Upper lobe of left lung (tissue), 4 donors: Measurements from ENCODE around the gene SMG1.

Source experiments
- CTCF ChIP-seq, 6 experiments: fragments of 450-650 bp in 4 of 6; fragments of 200-600 bp in 2 of 6; sonication (generic) in 2 of 6; IDR thresholded peaks; one replicate each; pipeline ENCODE4 v1.5.1; 2016 to 2019; ENCODE audit warnings: antibody characterized with exemption in 6 of 6
- POLR2A ChIP-seq, 4 donors: fragments of 450-650 bp; IDR thresholded peaks; one replicate each; pipeline ENCODE4 v1.5.1; 2016 to 2017; ENCODE audit warnings: antibody characterized with exemption in 4 of 4, mild to moderate bottlenecking in 2 of 4
- POLR2AphosphoS5 ChIP-seq, 2 donors: sonication (generic); formaldehyde crosslinking; IDR thresholded peaks; one replicate each; pipeline ENCODE4 v1.5.1; 2017; ENCODE audit warnings: antibody characterized with exemption in 2 of 2

DNA sequence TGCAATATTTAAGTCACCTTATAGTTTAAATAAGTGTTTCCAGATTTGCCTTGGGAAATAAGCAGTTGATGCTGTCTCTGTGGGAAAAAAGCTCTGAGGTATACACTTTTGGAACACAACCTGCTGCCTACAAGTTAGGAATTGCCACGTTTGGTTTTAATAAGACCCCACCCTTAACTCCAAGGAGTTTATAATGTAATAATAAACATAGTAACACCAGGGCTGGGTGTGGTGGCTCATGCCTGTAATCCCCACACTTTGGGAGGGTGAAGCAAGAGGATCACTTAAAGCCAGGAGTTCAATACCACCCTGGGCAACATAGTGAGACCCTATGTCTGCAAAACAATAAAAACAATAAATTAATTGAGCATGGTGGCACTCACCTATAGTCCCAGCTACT lies 15.9 kb upstream of the SMG1 start:
- TF ChIP-seq POLR2A (IDR thresholded peaks at IDR 0.05) (no peak), CTCF (IDR thresholded peaks at IDR 0.05) (no peak), POLR2AphosphoS5 (IDR thresholded peaks at IDR 0.05) (no peak)
